HG03378 (cell line): ENCODE measurements around the gene EYA2.

Source experiments
- ATAC-seq: cut with Tn5 transposase; IDR thresholded peaks from one replicate; pipeline ENCODE4 v1.9.1; 2021; ENCODE audit warnings: mild to moderate bottlenecking, moderate library complexity; ENCODE audit not compliant: unreplicated experiment

Gene EYA2

DNA sequence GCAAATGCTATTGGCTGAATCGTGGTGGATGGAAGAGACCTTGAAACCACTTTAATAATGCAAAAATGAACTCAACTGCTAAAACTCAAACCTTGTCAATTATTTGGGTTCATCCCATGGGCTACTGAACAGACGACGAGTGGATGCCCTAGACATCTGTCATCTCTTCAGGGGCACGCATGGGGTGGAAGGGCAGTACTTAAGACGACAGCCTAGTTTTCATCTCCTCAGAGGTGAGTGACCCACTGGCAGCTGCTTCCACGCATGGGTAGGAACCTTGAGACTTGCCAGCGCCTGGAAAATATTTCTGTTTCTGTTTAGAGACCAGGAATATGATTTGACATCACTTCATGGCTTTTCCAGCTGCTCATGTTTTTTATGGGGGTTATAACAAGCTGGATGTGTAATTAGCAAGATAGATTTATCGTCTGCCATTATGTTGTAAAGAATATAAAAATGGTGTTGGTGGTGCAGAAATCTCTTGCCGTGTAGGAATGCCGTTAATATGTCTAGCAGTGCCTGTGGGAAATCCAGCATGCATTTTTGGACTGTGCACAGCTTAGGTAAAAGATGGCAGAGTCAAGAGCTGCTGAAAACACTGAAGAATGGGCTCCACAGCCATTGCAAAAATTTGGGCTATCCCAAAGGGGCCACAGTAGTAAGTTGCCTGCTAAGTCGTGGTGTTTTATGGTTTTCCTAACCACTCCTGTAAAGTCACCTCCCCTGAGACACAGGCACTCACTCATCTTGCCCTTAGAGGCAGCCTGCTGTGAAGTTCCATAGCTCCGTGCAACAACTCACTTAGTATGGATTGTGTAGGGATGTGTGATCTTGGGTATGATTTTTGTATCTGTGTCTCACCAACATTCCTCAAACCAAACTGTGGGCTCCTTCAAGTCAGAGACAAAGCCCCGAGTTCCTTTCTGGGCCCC is 203.3 kb downstream of the EYA2 start:
- no peak for ATAC-seq

DNA sequence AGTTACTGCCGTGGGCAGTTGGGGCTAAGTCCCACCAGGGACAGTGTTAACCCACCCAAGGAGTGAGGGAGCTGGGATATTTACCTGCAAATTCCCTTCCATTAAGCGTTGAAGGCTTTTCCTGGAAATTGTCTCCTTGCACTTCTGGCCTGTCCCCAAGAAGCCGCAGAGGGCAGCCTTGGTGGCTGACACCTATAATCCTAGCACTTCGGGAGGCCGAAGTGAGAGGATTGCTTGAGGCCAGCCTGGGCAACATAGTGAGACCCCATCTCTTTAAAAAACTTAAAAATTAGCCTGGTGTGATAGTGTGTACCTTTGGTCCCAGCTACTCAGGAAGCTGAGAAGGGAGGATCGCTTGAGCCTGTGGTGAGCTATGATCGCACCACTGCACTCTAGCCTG is 204.4 kb downstream of the EYA2 start:
- ATAC-seq = no peak

DNA sequence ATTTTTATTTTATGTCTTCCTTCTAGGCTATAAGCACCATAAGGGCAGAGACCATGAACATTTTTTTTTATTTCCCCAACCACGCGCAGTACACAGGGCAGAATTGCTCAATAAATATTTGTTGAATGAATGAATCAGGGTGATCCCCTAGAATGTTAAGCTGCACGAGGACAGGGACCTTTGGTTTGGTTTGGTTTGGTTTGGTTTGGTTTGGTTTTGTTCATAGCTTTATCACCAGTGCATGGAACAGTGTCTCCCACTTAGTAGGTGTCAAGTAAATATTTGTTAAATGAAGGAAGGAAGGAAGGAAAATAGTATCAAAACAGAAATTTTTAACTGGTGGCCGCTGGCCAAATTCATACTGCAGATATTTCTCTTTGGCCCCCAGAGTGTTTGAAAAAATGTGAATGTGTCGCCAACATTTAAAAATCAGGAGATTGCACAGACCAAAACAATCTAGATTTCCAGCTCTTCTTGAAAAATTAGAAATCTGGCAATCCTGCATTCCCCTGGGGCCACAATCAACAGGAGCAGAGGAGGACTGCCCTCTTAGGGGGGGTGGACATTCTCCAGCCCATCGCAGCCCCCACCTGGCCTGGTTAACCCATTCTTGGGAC is 205.3 kb downstream of the EYA2 start:
- no peak for ATAC-seq

GRCh38 chr20:47102629-47103028 is 208.0 kb downstream of the EYA2 start:
- no peak for ATAC-seq

- ATAC-seq = no peak
Observed at GRCh38 chr20:47106786-47107185, 212.1 kb downstream of the EYA2 start.

GRCh38 chr20:47108994-47109393 is 214.4 kb downstream of the EYA2 start:
- no peak for ATAC-seq

GRCh38 chr20:47110819-47111218 is 216.2 kb downstream of the EYA2 start:
- no peak for ATAC-seq

DNA sequence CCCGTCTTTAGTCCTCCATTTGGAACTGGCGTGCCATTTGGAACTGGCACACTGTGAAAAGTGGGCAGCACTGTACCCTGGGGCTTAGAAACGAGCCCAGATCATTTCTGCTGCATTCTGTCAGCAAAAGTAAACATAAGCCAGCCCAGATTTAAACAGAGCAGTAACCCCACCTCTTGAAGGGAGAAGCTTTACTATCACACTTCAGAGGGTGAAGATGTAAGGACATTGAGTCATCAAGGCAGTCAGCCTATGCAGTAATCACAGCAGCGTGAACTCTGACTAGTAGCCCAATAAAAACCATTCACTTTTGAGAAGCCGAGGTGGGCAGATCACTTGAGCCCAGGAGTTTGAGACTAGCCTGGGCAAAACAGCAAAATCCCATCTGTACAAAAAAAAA is 216.9 kb downstream of the EYA2 start:
- no peak for ATAC-seq

- ATAC-seq = no peak
Observed at GRCh38 chr20:47113362-47114109, 218.9 kb downstream of the EYA2 start.

GRCh38 chr20:47115694-47116093 is 221.1 kb downstream of the EYA2 start:
- no peak for ATAC-seq

- ATAC-seq = no peak
Observed at GRCh38 chr20:47117371-47117770, 222.7 kb downstream of the EYA2 start.

GRCh38 chr20:47117773-47118172 is 223.1 kb downstream of the EYA2 start:
- ATAC-seq = no peak

GRCh38 chr20:47118206-47118605 is 223.6 kb downstream of the EYA2 start:
- ATAC-seq = no peak

- ATAC-seq = no peak
Observed at GRCh38 chr20:47118641-47119040, 224.0 kb downstream of the EYA2 start.

GRCh38 chr20:47120346-47120936 is 225.8 kb downstream of the EYA2 start:
- ATAC-seq = no peak

DNA sequence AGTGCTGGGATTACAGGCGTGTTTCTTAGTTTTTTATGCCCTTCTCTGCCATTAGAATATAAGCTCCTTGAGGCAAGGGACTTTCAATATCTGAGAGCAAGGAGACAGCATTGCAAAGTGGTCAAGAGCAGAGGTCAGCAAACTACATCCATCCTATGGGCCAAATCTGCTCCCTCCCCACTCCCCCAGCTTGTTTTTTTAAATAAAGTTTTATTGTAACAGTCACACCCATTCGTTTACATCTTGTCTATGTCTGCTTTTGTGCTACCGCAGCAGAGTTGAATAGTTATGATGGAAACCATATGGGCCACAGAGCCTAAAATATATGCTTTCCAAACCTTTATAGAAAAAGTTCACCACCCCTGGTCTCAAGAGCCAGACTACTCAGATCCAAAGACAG is 227.9 kb downstream of the EYA2 start:
- no peak for ATAC-seq

DNA sequence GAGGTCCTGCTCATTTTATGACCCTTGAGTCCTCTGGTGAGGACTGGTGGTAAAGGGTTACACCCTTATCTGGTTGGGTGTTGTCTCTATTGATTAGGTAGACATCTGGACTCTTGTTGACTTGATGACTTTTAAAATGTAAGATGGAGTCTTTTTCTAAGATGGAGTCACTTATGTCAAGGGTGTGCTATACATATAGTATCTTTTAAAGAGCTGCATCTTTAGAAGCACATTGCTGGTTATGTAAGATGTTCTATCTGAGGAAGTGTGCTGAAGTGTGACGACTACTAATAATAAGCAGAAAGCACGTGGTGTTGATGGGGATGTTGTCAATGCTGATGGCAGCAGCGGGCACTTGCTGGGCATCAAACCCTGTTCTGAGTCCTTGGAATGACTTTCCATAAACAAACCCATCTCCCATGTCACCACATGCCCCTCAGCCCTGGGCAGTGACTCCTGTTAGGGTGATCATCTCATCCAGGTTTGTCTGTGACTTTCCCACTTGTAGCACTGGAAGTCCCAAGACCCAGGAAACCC is 229.6 kb downstream of the EYA2 start:
- ATAC-seq = no peak

- ATAC-seq = no peak
Observed at GRCh38 chr20:47125508-47125757, 230.8 kb downstream of the EYA2 start.

DNA sequence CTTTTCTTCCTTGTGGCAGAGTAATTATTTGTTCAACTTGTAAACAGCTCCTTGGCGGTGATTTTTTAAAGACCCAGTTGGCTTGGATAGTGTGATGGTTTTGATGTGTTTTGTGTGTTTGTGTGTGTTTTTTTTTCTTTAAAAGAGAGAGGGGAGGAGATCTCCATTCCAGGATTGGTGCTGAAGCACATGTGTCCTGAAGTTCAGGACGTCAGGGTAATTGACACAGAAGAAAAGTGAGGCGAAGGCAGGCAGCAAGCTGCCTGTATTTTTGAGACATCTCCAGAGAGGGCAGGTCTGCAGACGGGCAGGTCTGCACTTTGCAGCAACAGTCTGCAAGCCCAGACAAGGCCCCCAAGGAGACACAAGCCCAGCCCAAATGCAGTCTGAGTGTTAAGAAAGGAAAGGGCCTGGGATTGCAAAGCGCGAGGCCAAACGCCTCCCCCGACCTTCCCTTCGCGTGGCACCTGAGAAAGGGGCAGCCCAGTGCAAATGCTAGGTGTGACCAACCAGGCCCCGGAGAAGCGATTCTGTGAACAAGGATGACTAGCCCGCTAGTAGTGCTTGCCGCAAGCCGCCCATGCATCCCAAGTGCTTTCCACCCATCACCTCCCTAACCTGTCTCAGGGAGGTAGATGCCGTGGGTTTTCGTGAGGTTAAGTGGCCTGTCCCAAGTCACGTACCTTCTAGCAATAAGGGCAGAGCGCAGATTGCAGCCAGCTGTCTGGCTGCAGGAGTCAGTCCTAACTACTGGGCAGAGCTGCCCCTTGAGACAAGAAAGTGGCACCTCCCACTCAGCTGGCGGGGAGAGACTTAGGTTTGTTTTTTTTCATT is 231.3 kb downstream of the EYA2 start:
- no peak for ATAC-seq

GRCh38 chr20:47126709-47127108 is 232.1 kb downstream of the EYA2 start:
- no peak for ATAC-seq
